ENCODE results near the gene PAPPA.

PAPPA gene

DNA sequence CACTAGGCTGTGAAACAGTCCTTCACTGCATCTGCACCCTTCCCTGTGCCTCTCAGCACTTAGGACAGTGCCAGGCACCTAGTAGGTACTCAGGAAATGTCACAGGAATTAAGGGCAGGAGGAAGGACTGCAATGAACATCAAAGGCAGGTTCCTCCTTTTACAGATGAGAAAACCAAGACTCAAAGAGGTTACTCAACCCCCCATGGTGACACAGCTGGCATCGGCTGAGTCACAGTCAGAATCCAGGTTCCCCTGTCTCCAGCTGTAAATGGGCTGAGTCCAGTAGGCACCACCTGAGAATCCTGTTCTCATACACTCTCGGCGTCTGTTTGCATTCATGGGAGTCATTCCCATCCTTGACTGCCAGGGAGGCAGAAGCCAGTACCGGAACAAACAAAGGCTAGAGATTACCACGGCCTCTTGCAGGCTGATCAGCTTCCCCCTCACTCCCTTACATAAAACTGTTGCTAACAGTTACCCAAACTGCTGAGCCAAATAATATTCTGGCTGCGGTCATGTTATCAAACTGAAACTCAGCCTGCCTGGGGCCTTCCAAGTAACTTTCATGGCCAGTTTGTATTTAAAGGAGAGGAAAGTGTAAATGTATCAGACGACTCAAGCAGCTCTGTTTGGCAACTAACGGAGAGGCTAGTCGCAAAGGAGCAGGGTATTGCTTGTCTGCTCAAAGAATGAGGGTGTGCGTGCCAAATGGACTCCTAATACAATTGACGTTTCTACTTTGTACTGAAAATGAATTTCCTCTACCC is 201.7 kb downstream of the PAPPA start:
- DNase-seq: no peak

DNA sequence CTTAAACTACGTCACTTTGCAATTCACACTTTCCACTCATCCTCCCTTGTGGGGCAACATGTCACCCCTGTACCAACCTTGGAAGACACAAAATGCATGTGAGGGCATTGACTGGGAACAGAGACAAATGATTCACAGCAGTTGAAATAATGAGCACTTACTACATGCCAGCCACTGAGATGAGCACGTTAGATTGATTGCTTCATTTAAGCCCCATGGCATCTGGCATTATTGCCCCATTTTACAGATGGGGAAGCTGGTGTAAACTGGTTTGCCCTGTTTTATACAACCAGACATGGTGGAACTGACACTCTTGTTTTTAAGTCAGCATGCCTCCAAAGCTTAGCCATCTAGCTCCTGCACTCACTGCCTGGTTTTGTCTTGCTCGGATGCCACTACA is 204.7 kb downstream of the PAPPA start:
- no peak for DNase-seq

DNA sequence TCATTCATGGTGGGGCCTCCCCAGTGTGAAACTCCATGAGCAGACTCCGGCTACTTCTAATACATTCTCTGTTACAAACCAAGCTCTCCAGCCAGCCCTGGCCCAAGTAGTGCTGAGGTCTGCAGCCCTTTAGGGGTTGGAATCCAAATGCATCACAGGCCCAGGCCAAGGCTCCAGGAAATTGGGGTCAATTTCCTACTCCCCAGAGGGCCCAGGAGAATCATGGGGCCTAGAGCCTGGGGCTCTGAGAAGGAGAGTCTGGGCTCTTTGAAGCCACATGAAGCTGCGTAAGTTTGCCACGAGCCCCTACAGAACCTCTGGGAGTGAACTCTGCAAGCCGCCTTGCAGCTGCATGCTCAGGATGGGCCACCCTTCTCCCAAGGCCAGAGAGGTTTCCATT is 206.4 kb downstream of the PAPPA start:
- no peak for DNase-seq

DNA sequence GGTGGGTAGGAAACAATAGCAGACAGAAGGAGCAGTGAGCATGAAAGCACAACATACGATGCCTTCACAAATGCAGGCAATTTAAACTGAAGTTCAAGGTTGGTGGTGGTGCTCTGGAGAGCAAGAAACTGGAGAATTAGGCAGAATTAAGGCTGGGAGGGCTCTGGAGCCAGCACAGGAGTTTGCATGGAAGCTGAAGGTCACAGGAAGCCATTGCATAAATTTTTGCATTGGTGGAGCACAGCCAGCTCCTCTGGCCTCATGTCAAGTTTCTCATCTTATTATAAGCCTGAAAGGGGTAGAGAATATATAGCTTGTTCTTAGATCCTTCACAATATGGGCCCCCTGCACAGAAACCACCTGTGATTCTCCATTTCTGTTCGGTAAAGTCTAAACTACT is 207.4 kb downstream of the PAPPA start:
- DNase-seq: no peak

DNA sequence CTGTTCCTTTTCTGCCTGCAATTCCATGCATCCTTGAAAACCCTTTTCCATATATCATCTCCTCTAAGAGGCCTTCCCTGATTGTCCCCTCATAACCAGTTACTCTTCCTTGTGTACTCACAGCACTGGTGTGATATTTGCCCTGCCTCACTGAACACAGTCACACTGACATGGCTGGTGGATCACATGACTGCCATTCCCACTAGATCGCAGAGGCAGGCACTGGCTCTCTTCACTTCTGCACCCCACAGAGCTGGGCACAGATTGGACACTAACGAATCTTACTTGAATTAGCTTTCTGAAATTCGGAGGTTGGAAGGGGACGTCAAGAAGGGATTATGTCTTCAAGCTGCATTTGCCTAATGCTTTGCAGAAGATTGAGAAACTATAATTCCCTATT is 208.0 kb downstream of the PAPPA start:
- DNase-seq: no peak

DNA sequence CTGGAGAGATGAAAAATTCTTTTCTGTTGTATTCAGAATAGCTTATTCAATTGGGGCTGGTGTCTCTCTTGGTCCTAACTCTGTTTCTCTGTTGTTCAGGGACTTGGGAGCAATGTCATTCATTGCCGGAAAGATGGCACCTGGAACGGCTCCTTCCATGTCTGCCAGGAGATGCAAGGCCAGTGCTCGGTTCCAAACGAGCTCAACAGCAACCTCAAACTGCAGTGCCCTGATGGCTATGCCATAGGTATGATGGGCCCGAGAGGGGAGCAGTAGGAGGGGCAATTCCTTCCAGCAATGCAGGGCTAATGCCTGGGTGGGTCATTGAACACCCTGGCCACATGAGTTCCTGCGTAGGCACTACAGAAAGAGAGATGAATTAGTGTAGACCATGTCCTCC is 208.9 kb downstream of the PAPPA start:
- DNase-seq: no peak

DNA sequence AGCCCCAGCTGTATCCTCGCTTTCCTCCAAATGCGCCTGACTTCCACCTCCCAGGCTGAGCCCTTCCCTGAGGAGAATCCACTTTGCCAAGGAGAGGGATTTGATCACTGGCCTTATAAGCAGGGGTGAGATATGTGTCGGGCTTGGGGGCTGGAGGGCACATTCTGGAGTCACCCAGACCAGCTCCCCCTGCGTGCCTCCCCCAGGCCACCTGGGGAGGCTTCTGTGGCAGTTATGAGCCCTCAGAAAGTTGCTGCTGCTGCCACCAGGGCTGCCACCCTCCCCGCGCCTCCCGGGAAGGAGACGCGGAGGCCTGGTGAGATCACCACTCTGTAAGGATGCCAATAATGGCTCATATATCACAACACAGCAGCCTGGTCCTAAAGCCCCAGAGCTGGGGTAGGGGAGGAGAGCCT is 211.5 kb downstream of the PAPPA start:
- DNase-seq: no peak

DNA sequence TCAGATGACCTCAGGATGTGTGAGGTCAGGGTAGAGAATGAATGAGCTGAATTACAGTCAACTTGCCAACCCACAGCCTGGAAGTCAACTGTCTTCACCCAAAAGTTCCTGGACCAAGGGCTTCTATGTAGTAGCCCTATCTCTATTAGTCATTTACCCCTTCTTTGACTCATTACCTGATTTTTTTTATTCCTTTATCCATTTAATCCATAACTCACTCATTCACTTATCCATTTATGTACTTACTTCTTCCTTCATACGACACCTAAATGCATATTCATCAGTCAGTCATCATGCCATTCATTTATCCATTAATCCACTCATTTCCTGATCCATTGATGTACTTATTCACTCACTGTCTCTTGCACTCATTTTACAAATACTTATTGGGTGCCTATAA is 212.7 kb downstream of the PAPPA start:
- no peak for DNase-seq

DNA sequence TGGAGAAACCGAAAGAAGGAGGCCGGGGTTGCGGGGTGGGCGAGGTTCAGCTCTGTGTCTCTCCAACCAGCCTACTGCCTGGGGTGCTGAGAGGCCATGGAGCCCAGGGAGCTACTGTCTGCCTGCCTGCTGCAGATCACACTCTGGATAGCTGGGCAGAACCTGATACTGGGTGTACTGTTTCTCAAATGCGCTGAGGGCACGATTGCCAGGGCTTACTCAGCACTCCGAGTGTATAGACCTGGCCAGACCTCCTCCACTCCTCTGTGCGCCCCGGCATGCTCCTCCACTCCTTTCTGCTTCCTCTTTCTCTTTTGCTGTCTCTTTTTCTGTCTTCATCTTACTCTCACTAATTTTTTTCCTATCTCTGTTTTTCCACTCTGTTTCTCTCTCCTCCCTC is 215.1 kb downstream of the PAPPA start:
- no peak for DNase-seq

DNA sequence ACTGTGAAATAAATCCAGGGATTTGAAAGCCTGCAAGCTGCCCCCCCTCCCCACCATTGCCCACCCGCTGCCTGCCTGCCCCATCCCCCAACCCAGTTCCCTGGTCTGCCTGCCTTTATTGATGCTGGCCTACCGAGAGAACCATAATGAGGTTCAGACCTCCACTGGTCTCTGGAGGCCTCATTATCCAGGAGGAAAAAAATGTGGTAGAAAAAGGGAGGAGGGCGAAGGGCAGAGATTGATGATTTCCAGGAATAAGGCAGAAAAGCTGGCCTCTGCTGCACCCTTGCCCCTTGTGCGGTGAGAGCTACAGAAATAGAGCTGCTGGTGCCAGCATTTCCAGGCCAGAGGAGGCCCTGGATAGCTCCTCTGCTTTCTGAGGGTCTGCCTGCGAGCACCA is 216.1 kb downstream of the PAPPA start:
- DNase-seq: no peak

DNA sequence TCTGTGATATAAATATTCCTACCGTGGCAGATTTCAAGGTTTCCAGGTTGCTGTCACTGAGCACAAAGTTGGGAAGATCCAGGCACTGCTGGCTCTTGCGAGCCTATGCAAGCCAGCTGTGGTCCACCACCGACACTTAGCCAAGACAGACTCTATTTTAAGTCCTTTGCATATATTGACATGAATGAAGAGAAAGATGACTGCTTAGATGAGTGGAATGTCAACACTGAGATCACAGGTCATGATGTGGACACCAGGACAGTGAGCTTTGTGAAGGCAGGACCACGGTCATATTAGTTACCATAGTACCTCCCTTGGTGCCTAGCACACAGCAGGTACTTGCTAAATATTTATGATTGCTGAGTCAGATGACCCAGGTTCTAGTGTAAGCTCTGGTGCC is 217.0 kb downstream of the PAPPA start:
- DNase-seq: no peak

- DNase-seq: no peak
These were observed 218.6 kb downstream of the PAPPA start for GRCh38 chr9:116372081-116372673.

- no peak for DNase-seq
These were observed 219.2 kb downstream of the PAPPA start for GRCh38 chr9:116372786-116373185.

DNA sequence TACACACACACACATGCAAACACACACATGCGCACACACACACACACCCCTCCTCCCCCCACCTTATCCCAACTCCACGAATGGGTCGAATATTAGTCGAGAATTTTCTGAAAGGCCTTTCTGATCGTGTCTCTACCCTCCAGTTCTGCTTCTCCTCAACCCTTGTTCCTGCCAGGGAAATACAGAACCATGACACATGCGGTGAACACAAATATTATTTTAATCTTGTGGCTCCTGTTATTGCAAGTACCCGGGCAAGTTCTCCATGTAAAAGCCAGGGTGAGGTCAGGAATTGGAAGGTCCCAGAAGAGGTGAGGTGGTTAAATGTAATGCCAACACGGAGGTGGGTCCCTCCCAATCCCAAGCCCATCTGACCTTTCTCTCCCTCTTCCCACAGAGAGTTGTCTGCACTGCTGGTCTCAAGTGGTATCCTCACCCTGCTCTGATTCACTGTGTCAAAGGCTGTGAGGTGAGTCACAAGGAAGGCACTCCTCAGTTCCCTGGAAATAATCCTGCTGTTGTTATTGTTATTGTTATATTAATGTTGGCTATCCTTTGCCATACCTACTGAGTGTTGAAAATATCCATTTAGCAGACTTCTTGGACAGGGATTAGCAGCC is 223.7 kb downstream of the PAPPA start:
- no peak for DNase-seq

DNA sequence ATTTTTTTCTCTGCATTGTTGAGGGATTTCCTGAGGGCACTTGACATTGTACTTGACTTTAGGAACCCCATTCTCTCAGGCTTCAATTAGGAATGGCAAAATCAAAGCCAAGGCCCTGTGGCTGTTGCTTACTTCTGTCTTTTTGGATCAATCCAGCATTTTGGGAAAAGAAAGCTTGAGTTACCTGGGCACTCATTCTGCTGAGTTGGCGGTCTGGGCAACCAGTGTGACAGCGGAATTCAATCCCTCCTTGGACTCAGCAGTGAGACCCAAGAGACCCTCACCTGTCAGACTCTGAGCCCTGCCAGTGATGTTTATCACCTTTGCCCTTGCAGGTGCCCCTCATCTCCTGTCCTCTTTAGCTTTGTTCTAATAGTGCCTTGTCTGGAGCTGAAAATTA is 225.3 kb downstream of the PAPPA start:
- no peak for DNase-seq

DNA sequence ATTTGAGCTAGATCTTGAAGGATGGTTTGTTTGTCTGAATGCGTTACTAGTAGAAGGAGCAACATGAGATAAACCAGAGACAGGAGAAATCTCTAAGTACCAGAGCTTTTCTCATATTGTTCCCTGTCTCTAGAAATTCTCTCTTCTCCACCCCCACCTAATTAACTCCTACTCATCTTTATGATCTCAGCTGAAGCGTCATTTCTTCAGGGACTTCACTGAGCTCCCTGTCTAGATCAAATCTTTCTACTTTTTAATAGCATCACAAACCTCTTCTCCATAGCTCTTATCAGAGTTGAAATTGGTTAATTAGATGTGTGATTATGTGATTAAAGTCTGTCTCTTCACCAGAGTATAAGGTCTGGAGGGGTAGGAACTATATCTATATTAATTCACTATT is 226.2 kb downstream of the PAPPA start:
- no peak for DNase-seq

DNA sequence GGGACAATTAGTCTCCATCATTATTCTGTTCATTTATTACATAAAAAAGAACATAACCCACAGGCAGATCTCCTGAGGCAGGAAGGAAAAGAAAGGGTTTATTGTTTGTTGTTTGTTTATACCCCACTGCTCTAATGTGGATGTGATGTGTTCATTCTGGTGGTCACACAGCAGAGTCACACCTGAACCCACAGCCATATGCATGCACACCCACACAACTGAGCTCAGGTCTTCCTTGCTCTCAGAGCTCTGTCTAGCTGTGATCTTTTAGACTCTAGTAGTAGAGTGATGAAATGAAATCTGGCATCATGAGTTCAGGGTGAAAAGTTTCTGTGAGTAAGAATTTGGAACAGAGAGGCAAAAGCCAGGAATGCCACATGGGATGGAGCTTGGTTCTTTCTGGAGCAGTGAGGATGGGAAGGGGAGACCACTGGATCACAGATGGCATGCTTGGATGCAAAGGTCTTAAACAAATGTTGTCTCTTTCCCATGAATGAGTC is 227.0 kb downstream of the PAPPA start:
- DNase-seq: no peak

- no peak for DNase-seq
These were observed 227.8 kb downstream of the PAPPA start for GRCh38 chr9:116381350-116381749.

- DNase-seq: no peak
These were observed 228.5 kb downstream of the PAPPA start for GRCh38 chr9:116382053-116382452.

DNA sequence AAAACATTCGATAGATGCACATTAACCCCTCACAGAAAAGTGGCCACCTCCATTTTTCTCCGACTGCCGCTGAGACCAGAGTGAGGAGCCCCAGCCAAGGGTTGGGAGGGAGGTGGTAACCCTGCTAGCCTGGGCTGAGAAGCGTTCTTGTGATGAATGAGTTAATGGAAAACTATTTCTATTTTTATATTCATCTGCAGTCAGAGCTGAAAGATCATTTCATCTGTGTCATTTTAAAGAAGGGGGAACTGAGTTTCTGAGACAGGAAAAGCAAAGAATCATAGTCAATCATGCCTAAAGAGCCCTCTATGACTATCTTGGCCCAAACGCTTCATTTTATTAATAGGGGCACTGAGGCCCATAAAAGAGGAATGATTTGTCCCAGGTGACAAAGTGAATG is 229.5 kb downstream of the PAPPA start:
- no peak for DNase-seq

DNA sequence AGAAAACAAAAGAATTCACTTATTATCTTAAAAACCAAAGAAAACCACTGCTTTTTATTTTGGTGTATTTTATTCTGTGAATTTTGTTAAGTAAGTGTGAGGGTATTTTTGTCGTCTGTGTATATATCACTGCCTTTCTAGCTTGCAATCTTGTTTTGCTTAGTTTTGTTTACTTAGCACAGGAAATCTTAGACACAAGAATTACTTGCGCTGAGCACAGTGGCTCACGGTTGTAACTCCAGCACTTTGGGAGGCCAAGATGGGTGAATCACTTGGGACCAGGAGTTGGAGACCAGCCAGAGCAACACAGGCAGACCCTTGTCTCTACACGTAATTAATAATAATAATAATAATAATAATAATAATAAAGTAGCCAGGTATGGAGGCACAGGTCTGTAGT is 230.3 kb downstream of the PAPPA start:
- DNase-seq: no peak

DNA sequence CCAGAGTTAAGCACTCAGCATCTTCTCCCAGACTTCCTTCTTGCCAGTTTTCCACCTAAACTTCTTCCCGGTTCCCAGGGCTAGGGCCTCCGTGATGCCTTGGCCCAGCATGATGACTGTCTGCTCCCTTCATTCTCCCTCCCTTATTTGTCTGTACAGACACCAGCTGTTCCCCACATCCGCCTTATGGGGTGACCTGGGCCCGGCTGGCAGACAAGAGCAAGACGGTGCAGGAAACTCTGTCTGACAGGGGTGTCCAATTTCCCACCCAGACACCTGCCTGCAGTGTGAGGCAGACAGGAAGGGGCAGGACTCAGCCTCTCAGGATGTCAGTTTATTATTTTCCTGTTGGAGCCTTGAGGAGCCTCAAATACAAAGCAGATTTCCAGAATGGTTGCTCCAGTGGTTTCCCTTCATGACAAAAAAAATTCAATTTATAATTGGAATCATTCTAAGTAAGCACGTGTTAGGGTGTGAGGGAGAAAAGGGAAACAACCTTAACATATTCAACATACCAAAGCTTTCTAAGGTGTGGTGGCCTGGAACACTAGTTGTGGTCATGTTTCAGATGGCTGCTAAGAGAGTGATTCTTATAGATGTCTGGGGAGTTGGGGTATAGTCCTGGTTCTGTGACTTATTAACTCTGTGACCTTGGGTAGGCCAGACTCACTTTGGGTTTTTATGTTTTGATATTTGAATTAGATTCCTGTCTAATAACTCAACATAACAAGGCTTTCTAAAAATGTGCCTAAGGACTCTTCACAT is 234.5 kb downstream of the PAPPA start:
- DNase-seq: no peak

- DNase-seq: no peak
These were observed 236.1 kb downstream of the PAPPA start for GRCh38 chr9:116389541-116390302.

All from NCI-H2081 treated with DMSO at 0.1 percent for 48 hours (cell line).